GM21529 (cell line): ENCODE measurements around the gene FAM209B.
"Not testable (repeated sequence)": the region's sequence is repeated elsewhere in the genome, so short reads cannot be mapped to it uniquely, and the experiment has no call there.

Experiments
- ATAC-seq: cut with Tn5 transposase; IDR thresholded peaks from one replicate; pipeline ENCODE4 v1.9.1; 2021; ENCODE audit not compliant: unreplicated experiment

FAM209B gene

GRCh38 chr20:56532946-56533345 lies at the start of gene FAM209B:
TSS of gene FAM209B (plus strand) at chr20:56533246. CDS start at chr20:56533342, 96 bp downstream.
- ATAC-seq = not testable (repeated sequence)

- no peak for ATAC-seq
Measured at GRCh38 chr20:56483970-56484369, 49.1 kb upstream of the FAM209B start.

GRCh38 chr20:56487216-56487615 lies 45.8 kb upstream of the FAM209B start:
- ATAC-seq = no peak

- ATAC-seq = no peak
Measured at GRCh38 chr20:56488566-56488965, 44.5 kb upstream of the FAM209B start.

GRCh38 chr20:56501116-56501515 lies 31.9 kb upstream of the FAM209B start:
- ATAC-seq = no peak

- ATAC-seq = no peak
Measured at GRCh38 chr20:56503916-56504315, 29.1 kb upstream of the FAM209B start.

GRCh38 chr20:56504373-56505005 lies 28.6 kb upstream of the FAM209B start:
- ATAC-seq = no peak

- ATAC-seq = no peak
Measured at GRCh38 chr20:56506103-56506502, 26.9 kb upstream of the FAM209B start.

GRCh38 chr20:56511926-56512325 lies 21.1 kb upstream of the FAM209B start:
- ATAC-seq = no peak

- no peak for ATAC-seq
Measured at GRCh38 chr20:56513161-56514150, 19.6 kb upstream of the FAM209B start.

GRCh38 chr20:56516631-56517030 lies 16.4 kb upstream of the FAM209B start:
- no peak for ATAC-seq

GRCh38 chr20:56517211-56517610 lies 15.8 kb upstream of the FAM209B start:
- no peak for ATAC-seq

- no peak for ATAC-seq
Measured at GRCh38 chr20:56517641-56518040, 15.4 kb upstream of the FAM209B start.

GRCh38 chr20:56518126-56518525 lies 14.9 kb upstream of the FAM209B start:
- no peak for ATAC-seq

GRCh38 chr20:56518721-56519398 lies 14.2 kb upstream of the FAM209B start:
- ATAC-seq = no peak

- ATAC-seq = no peak
Measured at GRCh38 chr20:56519551-56519950, 13.5 kb upstream of the FAM209B start.

GRCh38 chr20:56520180-56520579 lies 12.9 kb upstream of the FAM209B start:
- ATAC-seq = no peak

- not testable (repeated sequence) for ATAC-seq
Measured at GRCh38 chr20:56520746-56521354, 12.2 kb upstream of the FAM209B start.

- ATAC-seq = no peak
Measured at GRCh38 chr20:56522311-56522710, 10.7 kb upstream of the FAM209B start.

GRCh38 chr20:56524444-56524843 lies 8.6 kb upstream of the FAM209B start, which contains the start of gene FAM209A:
TSS of gene FAM209A (plus strand) at chr20:56524744. CDS start at chr20:56524809, 65 bp downstream.
- not testable (repeated sequence) for ATAC-seq

GRCh38 chr20:56527521-56527920 lies 5.5 kb upstream of the FAM209B start:
- ATAC-seq = no peak
